K562 (cell line): ENCODE data around the gene SLC3A2. TPM values are rescaled to one million over a fixed set of nuclear protein-coding genes. Genes with fewer than 3 reads are reported as not detected.

Experiments used
- ATAC-seq: fragments of 200-7000 bp; cut with Tn5 transposase; 3 replicates; pipeline ENCODE4 v1.9.1; 2020; ENCODE audit warnings: moderate library complexity
- BruUV-seq: library from RNA; stranded (reverse); fragments of 400-500 nt; replicated peaks from 2 replicates; lab custom pipeline; 2021; lab: Mats Ljungman, UMichigan
- CTCF ChIA-PET: fragments of 300-600 bp; formaldehyde crosslinking; extraction: SDS; loops from one replicate; lab custom pipeline; 2021; ENCODE audit warnings: low intra/inter-chr PET ratio; lab: Yijun Ruan, JAX
- POLR2A ChIA-PET: fragments of 300-600, 350-650 bp; sonication (Branson Sonifier 250); formaldehyde crosslinking; extraction: SDS; loops from one replicate; lab custom pipeline; 2021; ENCODE audit warnings: antibody characterized with exemption, inconsistent platforms; lab: Yijun Ruan, JAX
- DNase-seq, 4 experiments: peaks; one replicate each; pipeline versions ENCODE4 v3.0.0 to v3.0.0-alpha.2; 2011 to 2018; ENCODE audit warnings: low spot score in 3 of 4, mixed read lengths in 3 of 4; ENCODE audit errors: extremely low read depth in 1 of 4
- FAIRE-seq: peaks from 2 replicates; lab custom pipeline; 2011; peaks lifted over from hg19 to GRCh38; lab: Jason Lieb, UNC
- H2AFZ ChIP-seq: 2 replicates; pipeline ENCODE4 v1.6.0; 2011; ENCODE audit warnings: low read depth, low read length, control low read depth, inconsistent platforms
- H3K27ac ChIP-seq: fragments of 200-600 bp; 3 replicates; pipeline ENCODE4 v1.8.0; 2011; ENCODE audit warnings: low read depth, mild to moderate bottlenecking, control low read depth, inconsistent platforms, low read length, moderate library complexity, mixed read lengths; ENCODE audit errors: extremely low read depth
- H3K27me3 ChIP-seq, 2 experiments: fragments of 300-600 bp in 1 of 2; 2 replicates in 1 of 2; 3 replicates in 1 of 2; pipeline versions ENCODE4 v1.6.0 to v1.8.0; 2011; ENCODE audit warnings: inconsistent platforms in 2 of 2, low read length in 2 of 2, mild to moderate bottlenecking in 1 of 2, mixed read lengths in 1 of 2, moderate library complexity in 1 of 2; ENCODE audit not compliant: control insufficient read depth in 2 of 2, insufficient read depth in 2 of 2
- H3K36me3 ChIP-seq: fragments of 300-600 bp; 3 replicates; pipeline ENCODE4 v1.8.0; 2011; ENCODE audit warnings: mild to moderate bottlenecking, low read length, inconsistent platforms; ENCODE audit not compliant: control insufficient read depth, insufficient read depth
- H3K4me1 ChIP-seq, 2 experiments: fragments of 200-600 bp in 1 of 2; replicated peaks in 1 of 2; 2 replicates in 1 of 2; 3 replicates in 1 of 2; pipeline versions ENCODE4 v1.5.1 to v1.8.0; 2011; ENCODE audit warnings: inconsistent platforms in 2 of 2, low read length in 2 of 2, mild to moderate bottlenecking in 1 of 2, mixed read lengths in 1 of 2, moderate library complexity in 1 of 2; ENCODE audit not compliant: control insufficient read depth in 2 of 2, insufficient read depth in 2 of 2
- H3K4me2 ChIP-seq: 2 replicates; pipeline ENCODE4 v1.6.1; 2011; ENCODE audit warnings: low read length, control low read depth, inconsistent platforms, mixed read lengths; ENCODE audit not compliant: insufficient read depth
- H3K4me3 ChIP-seq: fragments of 200-600 bp; sonication (generic), shearing (Covaris generic); 2 replicates; pipeline ENCODE4 v1.5.1; 2016; ENCODE audit warnings: control low read depth, inconsistent platforms
- H3K79me2 ChIP-seq: fragments of 200-600 bp; 3 replicates; pipeline ENCODE4 v1.8.0; 2011; ENCODE audit warnings: low read length, inconsistent platforms; ENCODE audit not compliant: control insufficient read depth, insufficient read depth
- H3K9ac ChIP-seq, 2 experiments: 2 replicates each; pipeline versions ENCODE4 v1.6.0 to v1.6.1; 2011; ENCODE audit warnings: low read depth in 2 of 2, low read length in 2 of 2, control low read depth in 1 of 2, inconsistent platforms in 1 of 2, mild to moderate bottlenecking in 1 of 2, mixed read lengths in 1 of 2; ENCODE audit not compliant: insufficient read depth in 1 of 2
- H3K9me1 ChIP-seq: one replicate; pipeline ENCODE4 v1.6.0; 2011; ENCODE audit warnings: inconsistent platforms, mild to moderate bottlenecking, low read length, moderate library complexity; ENCODE audit not compliant: control insufficient read depth, insufficient read depth
- H3K9me3 ChIP-seq: replicated peaks from 2 replicates; pipeline ENCODE4 v1.5.1; 2011; ENCODE audit warnings: low read depth, low read length, inconsistent platforms; ENCODE audit not compliant: control insufficient read depth, insufficient read depth
- H4K20me1 ChIP-seq: replicated peaks from 2 replicates; pipeline ENCODE4 v1.6.1; 2011; ENCODE audit warnings: low read length, inconsistent platforms, mixed read lengths; ENCODE audit not compliant: control insufficient read depth, insufficient read depth
- HEY1 ChIP-seq: fragments of 250-450 bp; sonication (Bioruptor Pico); IDR thresholded peaks from 2 replicates; pipeline ENCODE4 v1.5.0; 2020; ENCODE audit warnings: mild to moderate bottlenecking, moderate library complexity, borderline replicate concordance
- JUN ChIP-seq, 2 experiments: sonication (generic) in 1 of 2; formaldehyde crosslinking in 1 of 2; IDR thresholded peaks; 2 replicates each; pipeline versions ENCODE4 v1.6.1 to v1.8.0; 2012 to 2022; ENCODE audit warnings: borderline replicate concordance in 2 of 2, mild to moderate bottlenecking in 2 of 2, improper control_type of control experiment in 1 of 2, low read depth in 1 of 2, low read length in 1 of 2, missing genetic modification reagents in 1 of 2
- MYC ChIP-seq, 2 experiments: fragments of 250-450 bp in 1 of 2; sonication (Bioruptor Pico) in 1 of 2; IDR thresholded peaks; 2 replicates each; pipeline versions ENCODE4 v1.5.1 to v1.6.1; 2012 to 2021; ENCODE audit warnings: low read depth in 2 of 2, borderline replicate concordance in 1 of 2, improper control_type of control experiment in 1 of 2, low read length in 1 of 2, mild to moderate bottlenecking in 1 of 2, moderate library complexity in 1 of 2
- TGIF2 ChIP-seq: sonication (generic); formaldehyde crosslinking; IDR thresholded peaks from 2 replicates; pipeline ENCODE4 v1.8.1; 2022; ENCODE audit warnings: mild to moderate bottlenecking, missing genetic modification reagents, moderate library complexity
- WGBS: fragments of 100-300 bp; shearing (Covaris generic); methylation state at CpG from one replicate; pipeline ENCODE4 v1.1.6; 2016; ENCODE audit warnings: low coverage, mixed read lengths; ENCODE audit not compliant: insufficient coverage; ENCODE audit errors: missing lambda C conversion rate; 5-methylcytosine and 5-hydroxymethylcytosine counted together
- in situ Hi-C: fragments of 300-500 bp; cut with MboI; formaldehyde crosslinking; loops from 4 replicates; pipeline ENCODE4 v1.15.0; 2018; ENCODE audit warnings: inconsistent platforms, mixed read lengths
- intact Hi-C: fragments of 100-400 bp; cut with micrococcal nuclease; formaldehyde crosslinking; loops from 2 replicates; pipeline ENCODE4 v1.14.2; 2022
- polyA plus RNA-seq, 8 experiments: library from polyadenylated mRNA; depleted of rRNA in 4 of 8; stranded (reverse) in 5 of 8; unstranded in 3 of 8; fragments of >200 nt; fragmentation: Nextera tagmentation in 2 of 8; fragmentation: Illumina TruSeq in 1 of 8; extraction: Ambion mirVana in 2 of 8; extraction: Trizol in 1 of 8; gene quantifications; 2 replicates each; pipeline versions ENCODE4 v1.2.1 to v1.2.3, GENCODE V29; 2011 to 2014; ENCODE audit warnings: inconsistent platforms in 1 of 8, missing spikeins in 1 of 8
- total RNA-seq, 7 experiments: library from RNA; depleted of rRNA in 6 of 7; stranded (reverse); fragments of >200 nt in 6 of 7; fragmentation: Illumina TruSeq in 2 of 7; extraction: Trizol in 2 of 7; gene quantifications; 2 replicates each; pipeline versions ENCODE4 v1.2.1 to v1.2.3, GENCODE V29; 2011 to 2021; ENCODE audit warnings: low replicate concordance in 1 of 7

SLC3A2 gene
- total and polyA plus RNA-seq, 9 of the 15 experiments (the other 6 are each of a cell fraction or from before 2014, with no cell fraction given), result 20.0 to 296 (median 214) TPM

DNA sequence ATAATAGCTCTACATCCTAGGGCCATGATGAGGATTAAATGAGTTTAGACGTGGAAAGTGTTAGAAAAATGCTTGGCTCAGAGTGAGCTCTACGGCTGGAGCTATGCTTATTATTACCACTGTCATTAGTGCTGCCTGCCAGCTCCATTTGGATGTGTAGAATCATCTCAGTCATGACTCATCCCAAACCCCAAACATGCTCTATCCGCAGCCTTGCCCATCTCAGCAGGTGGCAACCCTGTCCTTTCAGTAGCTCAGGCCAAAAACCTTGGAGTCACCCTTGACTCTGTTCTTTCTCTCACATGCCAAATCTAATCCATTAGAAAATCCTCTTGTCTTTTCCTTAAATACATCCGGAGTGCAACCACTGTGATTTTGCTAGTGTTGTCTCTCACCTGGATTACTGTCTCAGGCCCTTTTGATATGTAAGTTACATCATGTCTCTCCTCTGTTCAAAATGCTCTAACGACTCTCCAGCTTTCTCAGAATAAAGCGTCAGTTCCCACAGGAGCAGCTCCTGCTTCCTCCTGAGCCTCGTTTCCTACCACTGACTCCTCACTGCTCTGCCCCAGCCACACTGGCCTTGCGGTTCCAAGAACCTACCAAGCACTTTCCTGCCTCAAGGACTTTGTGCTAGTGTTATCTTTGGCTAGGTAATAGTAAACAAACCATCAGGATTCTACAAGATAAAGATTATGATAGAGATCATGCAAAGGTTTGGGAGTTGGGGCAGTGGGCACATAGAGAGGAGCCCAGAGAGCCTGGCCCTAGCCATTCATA is 51.0 kb downstream of the SLC3A2 start:
- in situ Hi-C loops (no loop called here), intact Hi-C loops (no loop called here)
- no peak overlapping the region for H3K4me3 ChIP-seq
- no peak for ATAC-seq
- no peaks in the 10 kb centered on the region for H3K9me1 ChIP-seq
- peaks cover 0 to 5% of the 10 kb centered on the region in 2 experiments; a peak in 2 of 5 replicates for H3K4me1 ChIP-seq
- no peak overlapping the region for H3K9ac ChIP-seq
- peaks cover 8 to 58% of the 10 kb centered on the region in 2 experiments for H3K27me3 ChIP-seq
- H4K20me1 ChIP-seq, result peaks cover 4% of the 10 kb centered on the region; the same call in 1 of the 2 replicates
- ChIA-PET POLR2A (interaction anchor here (0.6 kb wide), 1 partner anchor 41 kb away, joined by 3 read pairs; no protein-coding TSS in a partner anchor), CTCF (interaction anchor here (0.7 kb wide), 1 partner anchor 1692 kb away, joined by 3 read pairs; no protein-coding TSS in a partner anchor)
- 2% methylated on average over 8 of the region's 8 CpGs for WGBS
- H3K36me3 ChIP-seq, result no peaks in the 10 kb centered on the region
- no TSS peak for BruUV-seq
- no peak for FAIRE-seq
- no peak for DNase-seq
- H2AFZ ChIP-seq, result no peak overlapping the region
- no peaks in the 10 kb centered on the region for H3K79me2 ChIP-seq
- no peak overlapping the region for H3K4me2 ChIP-seq
- no peaks in the 10 kb centered on the region for H3K9me3 ChIP-seq
- no peak overlapping the region for H3K27ac ChIP-seq
- no peak for TF ChIP-seq HEY1 (CRISPR knock-in tag)
- TF ChIP-seq MYC (IDR thresholded peaks at IDR 0.05; ENCODE audit: low read depth, low read length), result no peak
- TF ChIP-seq MYC (CRISPR knock-in tag; IDR thresholded peaks at IDR 0.05; ENCODE audit: borderline replicate concordance, low read depth), result no peak
- no peak for TF ChIP-seq JUN (IDR thresholded peaks at IDR 0.05; ENCODE audit: borderline replicate concordance, low read depth, low read length)
- TF ChIP-seq JUN (CRISPR knock-in tag; IDR thresholded peaks at IDR 0.05; ENCODE audit: borderline replicate concordance), result no peak
- no peak for TF ChIP-seq TGIF2 (CRISPR knock-in tag)
